Measurements from ENCODE around the gene ALK. TPM values are rescaled to one million over a fixed set of nuclear protein-coding genes. Genes with fewer than 3 reads are reported as not detected.

ALK gene
- total and polyA plus RNA-seq, 2 experiments from 2014 or later, result 0.35 TPM; not detected in 1

GRCh38 chr2:29702276-29702675 is 219.1 kb downstream of the ALK start (continued):
- no peak for TF ChIP-seq ZNF462 (CRISPR knock-in tag; IDR thresholded peaks at IDR 0.05)
- no peak for TF ChIP-seq EZH2 (IDR thresholded peaks at IDR 0.05; ENCODE audit: low read depth, unreplicated experiment)
- no peak for TF ChIP-seq ZNF114 (CRISPR knock-in tag; IDR thresholded peaks at IDR 0.05)
- TF ChIP-seq EZH2phosphoT487 (IDR thresholded peaks at IDR 0.05; ENCODE audit: unreplicated experiment), result no peak
- no peak for TF ChIP-seq POLR2AphosphoS5 (IDR thresholded peaks at IDR 0.05; ENCODE audit: low read depth)
- no peak for TF ChIP-seq ETS1 (IDR thresholded peaks at IDR 0.05)
- no peak for TF ChIP-seq STAT1 (IDR thresholded peaks at IDR 0.05; ENCODE audit: unreplicated experiment)

- Histone ChIP-seq H3K79me2 (replicated peaks; ENCODE audit: insufficient read depth) (no peaks in the 10 kb centered on the region), H3K4me2 (no peak overlapping the region), H3K4me3 (no peak overlapping the region), H3K9me2 (ENCODE audit: insufficient read depth) (peaks cover 23% of the 10 kb centered on the region), H2AFZ (no peak overlapping the region), H3F3A (replicated peaks; ENCODE audit: low read depth) (no peaks in the 10 kb centered on the region), H3K36me3 (ENCODE audit: insufficient read depth) (no peaks in the 10 kb centered on the region), H3K27ac (ENCODE audit: low read depth) (no peak overlapping the region), H4K20me1 (replicated peaks; ENCODE audit: insufficient read depth) (no peaks in the 10 kb centered on the region), H3K4me1 (ENCODE audit: insufficient read depth) (0 out of 2 replicates have a peak, but pooled peaks cover 3% of the 10 kb centered on the region), H3K27me3 (ENCODE audit: insufficient read depth) (no peaks in the 10 kb centered on the region)
- H3K9me3 Mint-ChIP-seq, result no peaks in the 10 kb centered on the region
- ATAC-seq (no peak), DNase-seq (ENCODE audit: low spot score) (no peak)
- H3K36me3 Mint-ChIP-seq (ENCODE audit: low read depth), result no peaks in the 10 kb centered on the region
- H3K27ac Mint-ChIP-seq, result no peak overlapping the region
- H3K27me3 Mint-ChIP-seq (ENCODE audit: insufficient read depth, low read depth, poor library complexity), result peaks cover 2% of the 10 kb centered on the region
- H3K4me1 Mint-ChIP-seq, result peaks cover 5% of the 10 kb centered on the region
- no peak overlapping the region for H3K4me3 Mint-ChIP-seq
- TF ChIP-seq ZNF331 (CRISPR knock-in tag; IDR thresholded peaks at IDR 0.05; ENCODE audit: low read depth) (no peak), CTCF (conservative IDR thresholded peaks at IDR 0.05; ENCODE audit: low read depth in 2 of 2) (no peak)
Observed at GRCh38 chr2:29700560-29700959, 220.8 kb downstream of the ALK start.
